Measurements from ENCODE around the gene TRMT1.

Gene TRMT1

DNA sequence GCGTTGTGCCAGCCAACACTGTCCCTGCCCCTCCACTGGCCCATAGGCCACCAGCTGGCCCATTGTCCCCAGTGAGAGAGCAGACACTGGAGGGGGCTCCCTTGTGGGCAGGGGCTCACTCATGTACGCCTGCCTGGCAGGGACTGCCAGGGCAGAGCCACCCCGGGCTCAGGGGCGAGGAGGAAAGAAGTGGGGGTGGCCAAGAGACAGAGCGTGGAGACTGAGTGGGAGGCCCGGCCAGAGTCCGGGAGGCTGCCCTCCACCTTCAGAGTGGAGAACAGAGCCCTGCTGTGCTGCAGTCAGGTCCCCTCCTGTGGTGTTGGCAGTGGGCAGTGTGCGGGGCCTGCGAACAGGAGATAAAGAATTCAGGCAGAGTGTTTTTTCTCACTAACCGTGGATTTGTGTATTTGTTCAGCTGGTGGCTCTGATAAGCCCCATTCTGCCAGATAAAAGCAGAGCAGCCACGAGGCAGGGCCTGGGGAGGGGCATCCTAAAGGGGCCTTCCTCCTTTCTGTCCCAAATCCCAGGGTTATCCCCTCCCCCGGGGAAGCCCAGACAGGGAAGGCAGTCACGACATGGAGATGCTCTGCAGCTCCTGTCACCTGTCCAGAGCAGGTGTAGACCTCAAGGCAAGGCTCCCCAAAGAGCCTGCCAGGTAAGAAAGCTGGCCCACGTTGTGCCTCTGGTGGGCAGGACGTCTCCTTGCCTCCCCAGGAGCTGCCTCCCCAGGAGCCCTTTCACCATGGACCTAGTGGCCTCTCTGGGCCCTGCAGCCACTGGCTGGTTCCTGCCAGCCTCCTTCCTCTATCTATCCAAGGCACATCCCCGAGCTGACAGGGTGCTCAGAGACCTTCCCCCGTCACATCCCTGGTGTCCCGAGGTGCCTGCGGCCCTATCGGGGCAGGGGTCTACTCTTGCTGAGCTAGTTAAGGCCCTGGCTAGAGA lies 46.9 kb downstream of the TRMT1 start:
- DNase-seq: no peak

DNA sequence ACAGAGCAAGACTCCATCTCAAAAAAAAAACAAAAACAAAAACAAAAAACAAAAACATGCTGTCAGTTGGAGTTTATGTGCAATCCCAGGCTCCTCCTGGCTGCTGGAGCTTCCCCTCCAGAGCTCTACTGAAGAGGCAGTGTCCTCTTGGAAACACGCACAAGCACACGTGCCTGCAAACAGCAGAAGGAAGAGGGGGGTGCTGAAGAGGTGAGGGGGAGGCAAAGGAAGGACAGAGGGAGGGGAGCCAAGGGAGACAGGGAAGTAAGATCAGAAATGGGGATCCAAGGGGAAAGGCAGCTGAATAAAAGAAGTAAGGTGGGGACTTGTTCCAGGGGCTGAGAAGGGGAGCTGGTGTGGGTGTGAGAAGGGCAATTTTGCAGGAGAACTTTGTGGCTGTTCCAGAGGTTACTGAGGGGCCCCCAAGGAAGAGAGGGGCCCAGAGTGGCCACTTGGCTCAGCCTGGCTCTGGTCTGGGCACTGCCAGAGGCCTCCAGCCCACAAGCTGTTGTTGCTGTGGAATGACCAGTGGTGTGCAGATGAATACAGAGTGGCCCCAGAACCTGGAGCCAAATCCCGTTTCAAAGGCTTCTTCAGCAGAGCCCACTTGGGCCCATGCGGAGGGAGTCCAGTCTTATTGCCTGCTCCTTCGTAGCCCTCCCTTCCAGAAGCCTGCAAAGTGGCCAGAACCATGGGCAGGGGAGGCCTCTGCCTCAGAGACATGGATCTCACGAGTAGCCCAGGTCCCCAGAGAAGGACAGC lies 48.3 kb downstream of the TRMT1 start:
- DNase-seq: no peak

DNA sequence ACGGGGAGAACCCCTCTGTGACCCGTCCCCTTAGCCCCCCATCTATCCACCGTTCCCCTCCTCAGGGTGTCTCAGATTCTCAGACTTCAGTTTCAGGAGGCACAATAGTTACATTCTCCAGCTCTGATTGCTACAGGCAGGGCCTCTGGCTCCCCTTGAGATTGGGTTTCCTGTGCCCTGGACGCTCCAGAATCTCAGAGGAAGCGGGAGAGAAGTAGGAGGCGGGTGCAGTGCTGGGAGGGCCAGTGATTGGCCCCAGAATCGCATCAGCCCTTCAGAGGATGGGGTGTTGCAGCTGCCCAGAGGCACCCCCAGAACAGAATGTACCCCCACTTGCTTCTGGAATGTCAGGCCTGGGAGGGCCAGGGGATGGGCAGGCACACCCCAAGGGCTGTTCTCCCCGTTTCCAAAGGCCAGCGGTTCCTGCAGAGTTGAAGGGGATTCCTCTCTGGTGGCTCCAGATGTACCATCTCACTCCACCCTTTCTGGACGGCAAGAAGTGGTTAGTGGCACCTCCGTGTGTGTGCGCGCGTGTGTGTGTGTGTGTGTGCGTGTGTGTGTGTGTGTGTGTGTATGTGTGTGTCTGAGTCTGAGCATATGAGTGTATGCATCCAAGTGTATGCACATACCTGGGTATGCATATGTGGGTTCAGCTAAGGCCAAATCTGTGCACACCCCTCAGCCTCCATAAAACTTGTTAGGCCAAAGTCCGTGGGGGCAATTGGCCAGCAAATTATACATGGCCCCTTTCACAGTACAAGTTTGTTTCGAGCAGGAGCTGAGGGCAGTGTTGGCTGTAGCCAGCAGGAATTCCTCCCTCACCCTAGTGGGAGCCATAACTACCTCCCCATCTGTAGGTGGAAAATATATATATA lies 49.4 kb downstream of the TRMT1 start:
- no peak for DNase-seq

DNA sequence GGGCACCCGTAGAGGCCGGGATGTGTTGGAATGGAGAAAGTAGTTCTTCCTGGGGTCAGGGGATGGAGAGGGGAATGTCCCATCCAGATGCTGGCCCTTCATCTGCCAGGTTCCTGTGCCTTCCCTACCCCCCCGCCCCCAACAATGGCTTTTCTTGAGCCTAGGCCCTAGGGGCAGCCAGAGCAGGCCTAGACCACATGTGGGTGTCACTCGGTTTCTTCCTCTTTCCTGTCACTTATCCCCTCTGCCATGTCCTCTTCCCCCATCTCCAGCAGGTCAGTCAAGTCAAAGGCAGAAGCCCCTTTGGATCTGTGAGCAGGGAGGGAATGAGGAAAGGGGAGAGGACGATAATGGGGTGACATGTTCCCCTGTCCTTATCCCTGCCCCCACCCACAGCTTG lies 50.3 kb downstream of the TRMT1 start:
- no peak for DNase-seq

DNA sequence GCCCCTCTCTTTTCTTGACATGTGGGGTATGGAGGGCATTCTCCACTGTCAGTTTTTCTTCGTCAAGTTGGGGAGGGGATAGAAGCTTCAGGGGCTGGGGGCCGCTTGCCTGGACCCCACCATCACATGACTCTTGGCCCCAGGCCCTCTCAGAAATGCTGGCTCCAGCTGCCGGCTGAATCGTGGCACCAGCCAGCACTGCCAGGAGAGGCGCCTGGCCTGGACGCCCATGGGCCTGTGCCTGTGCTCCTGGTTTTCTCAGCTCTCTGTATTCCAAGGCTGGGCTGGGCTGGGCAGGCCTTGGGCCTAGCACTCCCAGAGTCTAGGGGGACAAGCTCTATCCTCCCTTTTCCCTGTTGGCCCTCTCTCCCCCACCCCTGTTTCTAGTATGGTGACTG lies 52.4 kb downstream of the TRMT1 start:
- DNase-seq: no peak

DNA sequence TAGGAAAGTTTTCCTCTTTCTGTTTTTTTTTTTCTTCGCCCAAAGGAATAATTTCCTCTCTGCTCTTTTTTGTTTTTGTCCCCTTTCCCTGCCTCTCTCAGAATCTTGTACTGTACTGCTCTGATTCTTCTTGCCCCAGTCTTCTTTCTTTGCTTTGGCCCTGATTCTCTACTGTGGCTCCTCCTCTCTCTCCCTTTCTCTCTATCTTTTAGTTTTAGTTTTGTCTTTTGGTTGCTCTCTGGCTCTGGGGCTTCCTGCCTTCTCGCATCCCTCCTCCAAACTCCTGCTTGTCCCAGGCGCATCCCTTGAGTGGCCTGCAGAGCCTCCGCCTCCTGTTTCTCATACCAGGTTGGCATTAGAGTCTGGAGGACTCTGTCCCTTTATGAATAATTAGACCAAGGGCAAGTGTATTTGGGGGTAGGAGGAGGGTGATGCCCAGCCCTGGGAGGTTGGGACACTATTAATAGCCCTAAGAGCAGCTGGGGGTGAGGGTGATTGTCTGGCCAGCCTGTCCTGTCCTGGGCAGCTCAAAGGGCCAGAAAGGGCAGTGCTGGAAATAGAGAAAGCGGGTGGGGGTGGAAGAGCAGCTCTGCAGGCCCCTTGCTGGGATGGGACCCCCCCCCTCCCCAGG lies 53.0 kb downstream of the TRMT1 start:
- DNase-seq: no peak

DNA sequence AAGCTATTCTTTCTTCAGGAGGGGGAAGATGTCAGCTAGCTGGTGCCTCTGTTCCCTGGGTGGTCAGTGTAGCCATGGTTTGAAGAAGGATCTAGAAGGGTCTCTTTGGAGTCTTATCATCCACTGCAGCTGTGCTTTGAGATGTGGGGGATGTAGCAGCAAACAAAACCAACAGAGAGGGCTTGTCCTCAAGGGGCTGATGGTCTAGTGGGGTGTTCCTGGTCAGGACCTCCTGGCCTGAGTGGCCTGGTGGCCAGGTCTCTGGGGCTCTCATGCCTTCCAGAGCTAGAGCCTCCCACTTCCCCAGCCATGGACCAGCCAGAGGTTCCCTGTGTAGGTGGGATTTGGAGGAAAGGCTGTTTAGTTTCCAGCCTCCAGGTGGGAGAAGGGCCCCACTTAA lies 54.2 kb downstream of the TRMT1 start:
- DNase-seq: no peak

DNA sequence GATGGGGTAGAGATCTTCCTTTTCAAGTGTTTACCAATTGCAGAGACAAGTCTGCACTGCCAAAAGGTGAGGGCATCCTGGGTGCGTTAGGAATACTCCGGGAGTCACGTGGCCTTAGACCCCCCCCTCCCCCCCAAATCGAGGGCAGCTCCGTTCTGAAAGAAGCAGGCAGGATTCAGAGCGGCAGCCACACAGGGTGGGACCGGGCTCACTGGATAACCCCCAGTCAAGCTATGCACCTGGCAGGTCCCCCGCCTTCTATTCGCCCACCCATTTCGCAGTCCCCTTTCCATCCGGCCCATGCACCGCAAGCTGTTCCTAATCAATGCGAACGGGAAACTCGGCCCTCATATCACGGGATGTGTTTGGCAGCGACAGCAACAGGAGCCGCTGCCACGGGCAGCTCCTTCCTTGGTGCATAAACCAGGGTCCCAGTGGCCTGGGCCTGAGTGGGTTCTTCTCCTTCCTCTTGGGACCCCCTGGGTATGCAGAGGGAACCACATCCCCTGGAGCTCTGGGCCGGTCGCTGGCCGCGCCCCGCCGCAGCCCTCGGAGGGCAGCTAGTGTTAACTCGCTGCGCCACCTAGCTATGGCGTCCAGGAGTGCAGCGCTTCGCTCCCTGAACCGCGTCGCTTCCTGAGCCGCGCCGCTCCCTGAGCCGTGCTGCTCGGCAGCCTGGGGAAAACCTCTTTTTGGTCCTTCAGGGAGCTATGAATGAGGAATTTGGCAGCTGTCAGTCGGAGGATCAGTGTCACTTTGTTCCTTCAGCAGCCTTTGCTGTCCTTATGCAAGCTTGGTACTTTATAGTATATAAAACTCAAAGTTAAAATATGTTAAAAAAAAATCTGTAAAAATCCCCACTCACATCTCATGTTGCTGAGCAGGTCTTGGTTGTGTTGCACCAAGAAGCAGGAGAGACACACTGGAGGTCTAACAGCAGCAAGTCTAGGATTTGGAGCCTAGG lies 55.3 kb downstream of the TRMT1 start:
- DNase-seq: peak; percentile 72

DNA sequence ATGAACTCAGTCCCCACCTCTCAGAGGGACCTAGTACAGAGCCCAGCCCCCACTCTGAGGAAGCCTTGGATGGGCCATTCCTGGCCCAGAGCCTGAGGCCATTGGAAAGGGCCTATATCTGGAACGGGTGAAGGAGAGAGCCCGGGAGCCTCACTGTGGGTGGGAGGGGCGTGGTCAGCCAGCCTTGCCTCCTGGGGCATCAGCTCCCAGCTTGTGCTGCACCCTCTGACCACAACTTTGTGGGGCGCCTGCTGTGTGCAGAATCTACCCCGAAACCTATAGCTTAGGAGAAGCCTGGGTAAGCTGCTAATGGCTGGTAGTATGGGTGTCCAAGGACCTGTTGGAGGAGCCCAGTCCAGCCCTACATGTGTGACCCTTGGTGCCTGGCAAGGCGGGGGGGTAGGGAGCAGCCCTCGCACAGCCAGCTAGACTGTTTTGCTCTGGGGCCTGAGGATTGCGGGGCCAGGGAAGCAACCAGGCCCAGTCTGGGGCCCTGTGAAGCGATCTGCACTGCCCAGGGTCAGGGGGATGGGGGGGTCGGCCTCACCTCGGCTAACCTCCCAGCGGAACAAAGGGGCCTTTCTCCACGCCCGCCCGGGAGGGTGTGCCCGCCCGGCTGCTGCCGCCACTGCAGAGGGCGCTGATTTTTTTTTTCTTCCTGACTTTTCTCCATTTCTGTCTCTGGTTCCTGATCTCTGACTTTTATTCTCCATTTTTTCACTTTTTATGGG lies 56.1 kb downstream of the TRMT1 start:
- DNase-seq: no peak

DNA sequence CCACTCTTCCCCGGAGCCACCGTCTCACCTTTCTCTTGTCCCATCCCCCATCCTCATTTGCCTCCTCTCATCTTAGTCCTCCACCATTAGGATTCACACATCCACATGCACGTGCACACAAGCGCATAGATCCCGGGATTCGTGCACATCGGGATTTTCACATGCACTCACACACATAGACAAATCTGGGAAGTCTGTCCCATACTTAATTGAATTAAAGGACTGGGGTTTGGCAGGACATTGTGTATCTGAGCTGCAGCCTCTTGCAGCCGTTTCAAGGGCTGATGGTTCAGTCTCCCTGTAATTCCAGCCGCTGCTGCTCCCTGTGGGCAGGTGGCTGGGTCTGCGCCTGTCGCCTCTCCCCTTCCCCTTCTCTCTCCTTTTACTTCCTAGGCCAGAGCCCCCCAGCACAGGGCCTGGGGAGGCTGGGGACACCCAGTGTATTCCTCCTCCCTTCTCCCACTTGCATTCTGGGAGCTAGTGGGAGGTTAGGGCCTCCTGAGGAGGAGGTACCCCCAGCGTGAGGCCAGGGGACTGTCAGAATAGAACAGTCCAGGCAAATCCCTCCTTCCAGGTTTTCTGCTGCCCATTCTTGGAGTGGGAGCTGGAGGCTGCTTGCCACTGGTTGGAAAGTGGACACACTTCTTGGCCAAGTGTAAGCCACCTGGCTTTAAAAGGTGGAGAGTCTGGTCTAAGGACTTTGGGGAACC lies 57.4 kb downstream of the TRMT1 start:
- DNase-seq: no peak

DNA sequence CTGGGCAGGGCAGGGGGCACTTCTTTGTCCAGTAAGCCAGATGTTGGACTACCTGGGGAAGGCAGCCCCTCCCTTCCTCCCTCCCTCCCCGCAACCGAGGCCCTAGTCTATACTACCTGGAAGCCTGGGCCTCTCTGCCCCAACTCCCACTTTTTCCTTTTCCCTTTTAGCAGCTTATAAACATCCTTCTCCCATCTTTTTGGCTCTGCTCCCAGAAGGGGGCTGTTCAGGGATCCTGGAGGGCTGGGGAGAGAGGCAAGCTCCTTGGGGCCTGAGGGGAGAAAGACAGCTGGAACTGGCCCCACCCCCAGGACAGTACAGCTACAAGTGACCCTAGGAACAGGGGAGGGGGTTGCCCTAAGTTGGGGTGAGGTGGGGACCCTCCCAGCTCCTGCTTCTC lies 58.8 kb downstream of the TRMT1 start:
- DNase-seq: no peak

DNA sequence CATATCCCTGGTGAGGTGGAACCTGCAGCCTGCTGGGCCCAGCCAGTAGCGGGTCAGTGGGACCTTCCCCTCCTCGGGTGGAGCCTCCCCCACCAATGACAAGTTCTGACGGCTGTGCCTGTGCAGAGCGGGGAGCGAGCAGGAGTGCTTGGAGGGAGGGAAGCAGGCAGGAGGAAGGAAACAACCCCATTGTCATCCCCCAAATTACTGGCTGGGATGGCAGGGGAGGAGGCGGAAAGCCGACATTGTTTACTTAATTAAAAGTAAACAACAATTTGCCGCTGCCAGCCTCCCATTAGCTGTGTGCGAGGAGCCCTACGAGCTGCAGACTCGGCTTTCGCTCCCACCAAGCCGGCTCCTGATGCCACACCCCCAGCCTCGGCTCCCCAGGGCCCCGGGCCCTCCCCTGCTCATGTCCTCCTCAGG lies 59.4 kb downstream of the TRMT1 start:
- no peak for DNase-seq

DNA sequence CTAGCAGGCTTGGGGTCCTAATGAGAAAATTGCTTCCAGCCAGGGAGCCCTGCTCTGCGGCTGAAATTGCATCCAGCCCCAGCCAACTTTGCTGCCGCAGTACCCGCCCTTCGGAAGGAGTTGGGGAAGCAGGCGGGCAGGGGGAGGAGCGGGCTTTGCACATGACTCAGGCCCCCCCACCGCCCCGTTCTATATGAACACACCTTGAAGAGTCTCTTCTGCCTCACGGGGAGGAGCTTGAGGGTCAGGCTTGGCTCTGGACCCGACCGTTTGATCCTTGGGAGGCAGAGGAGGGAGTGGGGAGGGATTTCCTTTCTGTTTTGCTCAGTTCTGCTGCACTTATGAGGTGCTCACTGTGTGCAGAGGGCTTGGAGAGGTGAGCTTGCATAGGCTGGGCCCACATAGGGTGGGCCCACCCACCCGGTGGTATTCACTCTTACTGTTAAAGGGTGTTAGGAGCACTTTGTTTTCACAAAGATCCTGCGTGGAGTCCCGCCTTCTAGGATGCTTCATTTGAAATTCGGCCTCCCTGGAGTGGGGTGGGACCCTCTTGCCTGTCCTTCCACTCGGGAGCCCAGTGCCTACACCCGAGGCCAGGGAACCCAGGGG lies 60.4 kb downstream of the TRMT1 start:
- DNase-seq: no peak

DNA sequence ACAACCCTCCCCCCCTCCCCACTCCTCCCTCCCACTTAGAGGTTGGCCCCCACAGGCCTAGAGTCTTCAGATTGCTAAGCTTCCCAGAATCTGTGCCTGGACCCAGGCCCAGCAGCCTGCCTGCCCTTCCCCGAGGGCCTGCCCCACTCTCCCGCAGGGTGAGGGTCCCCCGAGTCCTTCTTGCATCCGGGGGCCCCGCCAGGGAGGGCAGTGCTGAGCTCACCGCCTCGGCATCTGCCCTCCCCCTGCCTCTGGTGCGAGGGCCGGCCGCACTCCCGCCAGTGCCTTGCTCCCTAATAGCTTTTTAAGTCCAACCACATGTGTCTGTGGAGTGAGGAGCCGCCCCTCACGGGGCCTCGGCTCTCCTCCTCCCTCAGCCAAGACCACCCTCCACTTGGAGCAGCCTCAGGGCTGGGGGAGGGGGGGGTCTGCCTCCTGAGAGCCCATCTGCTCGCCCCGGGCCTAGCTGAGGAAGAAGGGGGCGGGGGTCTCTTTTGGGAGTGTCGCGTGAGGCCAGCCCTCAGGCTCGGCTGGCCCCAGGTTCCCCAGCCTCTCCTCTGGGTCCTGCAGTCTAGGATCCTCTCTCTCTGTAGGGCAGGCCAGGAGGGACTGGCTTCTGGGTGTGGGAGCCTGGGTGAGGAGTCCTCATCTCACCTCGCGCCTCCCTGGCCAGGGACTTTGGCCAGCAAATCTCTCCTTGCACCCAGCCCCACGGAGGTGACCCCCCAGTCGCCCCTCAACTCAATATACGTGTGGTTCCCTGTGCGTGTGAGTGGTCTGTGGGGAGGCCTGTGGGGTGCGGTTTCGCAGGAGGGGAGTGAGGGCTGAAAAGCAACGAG lies 61.1 kb downstream of the TRMT1 start:
- no peak for DNase-seq
